Measurements from ENCODE around the gene RHD.
"Not testable (repeated sequence)": the region's sequence is repeated elsewhere in the genome, so short reads cannot be mapped to it uniquely, and the experiment has no call there.

DNA sequence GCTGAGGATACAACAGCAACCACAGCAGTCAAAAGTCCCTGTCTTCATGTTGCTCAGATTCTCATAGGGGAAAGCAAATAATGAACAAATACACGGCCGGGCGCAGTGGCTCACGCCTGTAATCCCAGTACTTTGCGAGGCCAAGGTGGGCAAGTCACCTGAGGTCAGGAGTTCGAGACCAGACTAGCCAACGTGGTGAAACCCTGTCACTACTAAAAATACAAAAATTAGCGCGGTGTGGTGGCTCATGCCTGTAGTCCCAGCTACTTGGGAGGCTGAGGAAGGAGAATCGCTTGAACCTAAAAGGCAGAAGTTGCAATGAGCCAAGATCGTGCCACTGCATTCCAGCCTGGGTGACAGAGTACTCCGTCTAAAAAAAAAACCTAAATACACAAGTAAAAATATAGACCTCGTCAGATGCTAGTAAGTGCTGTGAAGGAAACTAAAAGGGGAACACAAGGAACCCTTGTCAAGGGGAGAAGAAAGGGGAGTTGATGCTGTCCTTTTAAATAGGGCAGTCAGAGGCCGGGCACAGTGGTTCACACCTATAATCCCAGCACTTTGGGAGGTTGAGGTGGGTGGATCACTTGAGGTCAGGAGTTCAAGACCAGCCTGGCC lies 4.1 kb upstream of the RHD start:
- TF ChIP-seq, protein P1, sequence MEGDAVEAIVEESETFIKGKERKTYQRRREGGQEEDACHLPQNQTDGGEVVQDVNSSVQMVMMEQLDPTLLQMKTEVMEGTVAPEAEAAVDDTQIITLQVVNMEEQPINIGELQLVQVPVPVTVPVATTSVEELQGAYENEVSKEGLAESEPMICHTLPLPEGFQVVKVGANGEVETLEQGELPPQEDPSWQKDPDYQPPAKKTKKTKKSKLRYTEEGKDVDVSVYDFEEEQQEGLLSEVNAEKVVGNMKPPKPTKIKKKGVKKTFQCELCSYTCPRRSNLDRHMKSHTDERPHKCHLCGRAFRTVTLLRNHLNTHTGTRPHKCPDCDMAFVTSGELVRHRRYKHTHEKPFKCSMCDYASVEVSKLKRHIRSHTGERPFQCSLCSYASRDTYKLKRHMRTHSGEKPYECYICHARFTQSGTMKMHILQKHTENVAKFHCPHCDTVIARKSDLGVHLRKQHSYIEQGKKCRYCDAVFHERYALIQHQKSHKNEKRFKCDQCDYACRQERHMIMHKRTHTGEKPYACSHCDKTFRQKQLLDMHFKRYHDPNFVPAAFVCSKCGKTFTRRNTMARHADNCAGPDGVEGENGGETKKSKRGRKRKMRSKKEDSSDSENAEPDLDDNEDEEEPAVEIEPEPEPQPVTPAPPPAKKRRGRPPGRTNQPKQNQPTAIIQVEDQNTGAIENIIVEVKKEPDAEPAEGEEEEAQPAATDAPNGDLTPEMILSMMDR (IDR thresholded peaks at IDR 0.05) = not testable (repeated sequence)
- TF ChIP-seq POLR2A (IDR thresholded peaks at IDR 0.05) = not testable (repeated sequence)

Measured in thyroid gland (tissue), 4 donors.